H1 (cell line): ENCODE data around the gene RYR3. TPM values are rescaled to one million over a fixed set of nuclear protein-coding genes. Genes with fewer than 3 reads are reported as not detected.

Experiments used
- CTCF ChIA-PET: fragments of 300-600 bp; sonication (Branson Sonifier 250); formaldehyde crosslinking; loops from one replicate; lab custom pipeline; 2021; ENCODE audit not compliant: partially characterized antibody; lab: Charles Lee
- POLR2A ChIA-PET: fragments of 300-600 bp; sonication (Branson Sonifier 250); formaldehyde crosslinking; loops from one replicate; lab custom pipeline; 2021; ENCODE audit warnings: inconsistent platforms; ENCODE audit not compliant: partially characterized antibody; lab: Charles Lee
- DNase-seq, 2 experiments: peaks; one replicate each; pipeline versions ENCODE4 v3.0.0 to v3.0.0-alpha.2; 2010 to 2022; ENCODE audit warnings: low spot score in 2 of 2, low read depth in 1 of 2, mixed read lengths in 1 of 2
- FAIRE-seq: peaks from 2 replicates; lab custom pipeline; 2011; peaks lifted over from hg19 to GRCh38; lab: Jason Lieb, UNC
- H2AFZ ChIP-seq: 2 replicates; pipeline ENCODE4 v1.8.1; 2012; ENCODE audit warnings: low read length, inconsistent platforms
- H2AK5ac ChIP-seq: 2 replicates; pipeline ENCODE4 v1.6.1; 2013; ENCODE audit warnings: low read depth, low read length
- H2BK120ac ChIP-seq: replicated peaks from 2 replicates; pipeline ENCODE3; 2013; ENCODE audit warnings: low read depth, low read length, inconsistent platforms
- H2BK12ac ChIP-seq: 2 replicates; pipeline ENCODE4 v1.6.1; 2013; ENCODE audit warnings: low read depth, low read length
- H2BK15ac ChIP-seq: 2 replicates; pipeline ENCODE4 v1.6.1; 2013; ENCODE audit warnings: low read length
- H2BK20ac ChIP-seq: 2 replicates; pipeline ENCODE4 v1.6.1; 2013; ENCODE audit warnings: low read length
- H2BK5ac ChIP-seq: 2 replicates; pipeline ENCODE4 v1.6.1; 2013; ENCODE audit warnings: low read depth, low read length
- H3K14ac ChIP-seq: 2 replicates; pipeline ENCODE4 v1.6.1; 2013; ENCODE audit warnings: inconsistent platforms; ENCODE audit not compliant: insufficient read length
- H3K18ac ChIP-seq: 2 replicates; pipeline ENCODE4 v1.6.1; 2013; ENCODE audit warnings: low read length; ENCODE audit errors: extremely low read depth
- H3K23ac ChIP-seq: 2 replicates; pipeline ENCODE4 v1.6.1; 2013; ENCODE audit warnings: inconsistent platforms; ENCODE audit not compliant: insufficient read length
- H3K23me2 ChIP-seq: 2 replicates; pipeline ENCODE4 v1.6.1; 2013; ENCODE audit warnings: low read depth, low read length
- H3K27ac ChIP-seq: 2 replicates; pipeline ENCODE4 v1.6.1; 2011; ENCODE audit warnings: low read depth, low read length, inconsistent platforms
- H3K27me3 ChIP-seq, 4 experiments: replicated peaks in 1 of 4; 1 replicate in 1 of 4; 2 replicates in 3 of 4; pipeline versions ENCODE4 v1.6.1 to v1.8.1; 2011 to 2013; ENCODE audit warnings: low read length in 3 of 4, mild to moderate bottlenecking in 3 of 4, inconsistent platforms in 2 of 4, mixed read lengths in 2 of 4, moderate library complexity in 1 of 4; ENCODE audit not compliant: control insufficient read depth in 3 of 4, insufficient read depth in 3 of 4; ENCODE audit errors: extremely low read depth in 1 of 4
- H3K36me3 ChIP-seq, 4 experiments: 2 replicates each; pipeline versions ENCODE4 v1.6.1 to v1.8.1; 2011 to 2013; ENCODE audit warnings: mild to moderate bottlenecking in 4 of 4, low read length in 3 of 4, moderate library complexity in 2 of 4, control low read depth in 1 of 4, inconsistent platforms in 1 of 4; ENCODE audit not compliant: insufficient read depth in 4 of 4, control insufficient read depth in 2 of 4
- H3K4ac ChIP-seq: replicated peaks from 2 replicates; pipeline ENCODE3; 2013; ENCODE audit warnings: low read length, low read depth, mixed read lengths, inconsistent platforms; ENCODE audit not compliant: insufficient read length
- H3K4me1 ChIP-seq, 4 experiments: replicated peaks in 1 of 4; 1 replicate in 1 of 4; 2 replicates in 3 of 4; pipeline versions ENCODE4 v1.6.1 to v1.8.1; 2011 to 2013; ENCODE audit warnings: low read length in 3 of 4, inconsistent platforms in 2 of 4, mixed read lengths in 1 of 4; ENCODE audit not compliant: insufficient read depth in 4 of 4, control insufficient read depth in 3 of 4
- H3K4me2 ChIP-seq, 2 experiments: 2 replicates each; pipeline versions ENCODE4 v1.6.1 to v1.8.1; 2011 to 2013; ENCODE audit warnings: low read depth in 2 of 2, low read length in 2 of 2, control low read depth in 1 of 2, inconsistent platforms in 1 of 2, mild to moderate bottlenecking in 1 of 2; ENCODE audit not compliant: insufficient read depth in 1 of 2
- H3K4me3 ChIP-seq, 4 experiments: fragments of 200-600, 300-600 bp in 1 of 4; sonication (generic), shearing (Covaris generic), sonication (Bioruptor Twin) in 1 of 4; 2 replicates each; pipeline versions ENCODE4 v1.5.1 to v1.8.1; 2011 to 2016; ENCODE audit warnings: low read length in 4 of 4, low read depth in 3 of 4, control low read depth in 2 of 4, inconsistent platforms in 2 of 4, mild to moderate bottlenecking in 2 of 4, mixed read lengths in 1 of 4, moderate library complexity in 1 of 4; ENCODE audit not compliant: insufficient read depth in 2 of 4; ENCODE audit errors: extremely low read depth in 1 of 4
- H3K56ac ChIP-seq: replicated peaks from 2 replicates; pipeline ENCODE3; 2013; ENCODE audit warnings: low read depth, mild to moderate bottlenecking, mixed read lengths, low read length, inconsistent platforms; ENCODE audit not compliant: insufficient read length
- H3K79me1 ChIP-seq: 2 replicates; pipeline ENCODE4 v1.6.1; 2013; ENCODE audit warnings: low read depth, low read length, control low read depth
- H3K79me2 ChIP-seq, 2 experiments: 2 replicates each; pipeline versions ENCODE4 v1.6.1 to v1.8.1; 2012 to 2013; ENCODE audit warnings: low read length in 2 of 2, mild to moderate bottlenecking in 2 of 2, inconsistent platforms in 1 of 2; ENCODE audit not compliant: insufficient read depth in 2 of 2, control insufficient read depth in 1 of 2
- H3K9ac ChIP-seq, 4 experiments: replicated peaks in 1 of 4; 1 replicate in 1 of 4; 2 replicates in 3 of 4; pipeline versions ENCODE4 v1.6.1 to v1.8.1; 2011 to 2013; ENCODE audit warnings: low read depth in 3 of 4, low read length in 3 of 4, control low read depth in 2 of 4, mild to moderate bottlenecking in 2 of 4, moderate library complexity in 2 of 4, inconsistent platforms in 1 of 4; ENCODE audit errors: extremely low read depth in 1 of 4
- H3K9me3 ChIP-seq, 2 experiments: 2 replicates each; pipeline versions ENCODE4 v1.6.1 to v1.8.1; 2012 to 2013; ENCODE audit warnings: mild to moderate bottlenecking in 2 of 2, moderate library complexity in 2 of 2, control low read depth in 1 of 2, inconsistent platforms in 1 of 2, low read depth in 1 of 2, low read length in 1 of 2, mixed read lengths in 1 of 2; ENCODE audit not compliant: insufficient read depth in 2 of 2
- H4K20me1 ChIP-seq, 2 experiments: replicated peaks in 1 of 2; 2 replicates each; pipeline versions ENCODE3 to v1.8.1; 2011 to 2013; ENCODE audit warnings: inconsistent platforms in 2 of 2, low read length in 2 of 2, mild to moderate bottlenecking in 1 of 2; ENCODE audit not compliant: insufficient read depth in 2 of 2, control insufficient read depth in 1 of 2
- H4K5ac ChIP-seq: 2 replicates; pipeline ENCODE4 v1.6.1; 2013; ENCODE audit warnings: low read length, low read depth, mixed read lengths, inconsistent platforms; ENCODE audit not compliant: insufficient read length
- H4K8ac ChIP-seq: 2 replicates; pipeline ENCODE4 v1.8.0; 2013; ENCODE audit warnings: mild to moderate bottlenecking, moderate library complexity, low read length, inconsistent platforms; ENCODE audit not compliant: insufficient read depth; ENCODE audit errors: extremely low read depth
- H4K91ac ChIP-seq: replicated peaks from 2 replicates; pipeline ENCODE3; 2013; ENCODE audit warnings: low read length, mixed read lengths, inconsistent platforms; ENCODE audit not compliant: insufficient read length
- ATF2 ChIP-seq: IDR thresholded peaks from 2 replicates; pipeline ENCODE4 v1.6.1; 2012; ENCODE audit warnings: low read length, inconsistent platforms
- BRCA1 ChIP-seq: IDR thresholded peaks from 2 replicates; pipeline ENCODE4 v1.6.1; 2012; ENCODE audit warnings: low read depth, low read length, improper control_type of control experiment
- SIRT6 ChIP-seq: IDR thresholded peaks from one replicate; pipeline ENCODE4 v1.7.1; 2012; ENCODE audit warnings: low read length, inconsistent platforms
- SP4 ChIP-seq: IDR thresholded peaks from 2 replicates; pipeline ENCODE4 v1.6.1; 2012; ENCODE audit warnings: low read length, inconsistent platforms
- WGBS, 2 experiments: shearing (Covaris generic) in 1 of 2; methylation state at CpG; one replicate each; pipeline versions ENCODE4 v1.1.6 to v1.1.7; 2013 to 2015; ENCODE audit warnings: low lambda C conversion rate in 2 of 2, mixed read lengths in 2 of 2, inconsistent platforms in 1 of 2, low coverage in 1 of 2, missing lambda C conversion rate in 1 of 2; ENCODE audit not compliant: insufficient replicate concordance in 2 of 2, insufficient coverage in 1 of 2, insufficient read length in 1 of 2; ENCODE audit errors: extremely low coverage in 1 of 2, missing lambda C conversion rate in 1 of 2; 5-methylcytosine and 5-hydroxymethylcytosine counted together
- polyA plus RNA-seq, 7 experiments: library from polyadenylated mRNA; depleted of rRNA in 3 of 7; stranded (reverse) in 5 of 7; unstranded in 2 of 7; fragments of >200 nt in 5 of 7; fragments of 200-250 nt in 2 of 7; gene quantifications; 1 replicate in 5 of 7; 2 replicates in 1 of 7; 4 replicates in 1 of 7; pipeline versions ENCODE4 v1.2.1 to v1.2.3, GENCODE V29; 2011 to 2013; ENCODE audit warnings: missing spikeins in 2 of 7, mixed read lengths in 2 of 7
- total RNA-seq: library from RNA; stranded (reverse); fragmentation: NEBNext Ultra II Directional; extraction: Animal tissue kit (Norgen Biotek cat#: 25700); gene quantifications from 2 replicates; pipeline ENCODE4 v1.2.1, GENCODE V29; 2021

The RYR3 gene
- total and polyA plus RNA-seq, 2 of the 8 experiments (the other 6 are each of a cell fraction or from before 2014, with no cell fraction given), result 0.33 to 3.4 TPM

DNA sequence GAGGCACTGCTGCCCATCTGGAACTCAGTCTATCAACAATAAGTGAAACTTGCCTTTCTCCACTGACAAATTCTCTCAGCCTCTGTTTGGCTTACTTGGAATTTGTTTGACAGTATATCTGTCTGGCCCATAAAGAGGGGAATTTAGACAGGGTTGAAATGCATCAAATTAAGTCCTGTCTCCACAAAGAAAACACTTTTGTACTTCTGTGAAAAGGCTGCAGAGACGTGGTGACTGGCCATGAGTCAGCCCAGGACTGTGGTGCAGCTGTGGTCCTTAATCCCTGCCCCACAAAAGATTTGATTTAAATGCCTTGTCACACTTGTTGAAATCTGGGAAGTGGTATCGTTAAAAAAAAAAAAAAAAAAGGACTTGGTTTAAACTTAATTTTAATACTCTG, 47.5 kb downstream of the RYR3 start:
- Histone ChIP-seq H4K5ac (no peak overlapping the region), H3K18ac (no peak overlapping the region), H3K4me1 (no peaks in the 10 kb centered on the region), H2BK5ac (no peak overlapping the region), H3K36me3 (no peaks in the 10 kb centered on the region), H2BK20ac (no peak overlapping the region), H3K4me2 (no peak overlapping the region), H3K56ac (no peak overlapping the region), H3K79me2 (no peaks in the 10 kb centered on the region), H3K14ac (no peak overlapping the region), H3K9ac (no peak overlapping the region), H4K8ac (no peak overlapping the region), H3K9me3 (no peaks in the 10 kb centered on the region), H3K4me3 (no peak overlapping the region), H2BK120ac (no peak overlapping the region), H4K20me1 (no peaks in the 10 kb centered on the region), H2AFZ (no peak overlapping the region), H3K27me3 (no peaks in the 10 kb centered on the region), H3K23ac (no peak overlapping the region), H3K23me2 (no peaks in the 10 kb centered on the region), H2AK5ac (no peak overlapping the region), H2BK15ac (no peak overlapping the region), H3K27ac (no peak overlapping the region), H3K4ac (no peak overlapping the region), H3K79me1 (no peaks in the 10 kb centered on the region), H4K91ac (no peak overlapping the region), H2BK12ac (no peak overlapping the region)
- no peak for FAIRE-seq
- ChIA-PET POLR2A (no interaction called here), CTCF (interaction anchor here (0.6 to 1.6 kb wide), 4 partner anchors 33 to 451 kb away, joined by 3 to 4 read pairs (median 4); no protein-coding TSS in a partner anchor)
- no peak for DNase-seq
- WGBS, 2 experiments, result 78% methylated on average over 2 of the region's 2 CpGs; no CpG with 5 or more reads in 1 of the 2 experiments
- TF ChIP-seq ATF2, result no peak
- no peak for TF ChIP-seq BRCA1
- no peak for TF ChIP-seq SP4
- no peak for TF ChIP-seq SIRT6
